Vagina (tissue), 2 donors: ENCODE measurements around the gene RSPH9. TPM values are rescaled to one million over a fixed set of nuclear protein-coding genes. Genes with fewer than 3 reads are reported as not detected.

Experiments
- DNase-seq, 2 donors: peaks; one replicate each; pipeline ENCODE4 v3.0.0-alpha.2; 2017; ENCODE audit errors: extremely low spot score in 2 of 2
- H3K27ac ChIP-seq: fragments of 200-600 bp; sonication (generic); one replicate; pipeline ENCODE4 v1.5.1; 2019
- H3K27me3 ChIP-seq: fragments of 200-600 bp; sonication (generic); one replicate; pipeline ENCODE4 v1.5.1; 2019
- H3K36me3 ChIP-seq, 2 donors: fragments of 200-600 bp; sonication (generic); one replicate each; pipeline ENCODE4 v1.5.1; 2017 to 2019
- H3K4me1 ChIP-seq: fragments of 200-600 bp; sonication (generic); one replicate; pipeline ENCODE4 v1.5.1; 2019
- H3K4me3 ChIP-seq, 2 donors: fragments of 200-600 bp; sonication (generic); 1 replicate in 1 of 2; 2 replicates in 1 of 2; pipeline ENCODE4 v1.5.1; 2016 to 2019
- H3K9me3 ChIP-seq: fragments of 200-600 bp; sonication (generic); one replicate; pipeline ENCODE4 v1.5.1; 2019
- POLR2A ChIP-seq, 2 donors: fragments of 450-650 bp; IDR thresholded peaks; one replicate each; pipeline ENCODE4 v1.6.1; 2017; ENCODE audit warnings: antibody characterized with exemption in 2 of 2, mild to moderate bottlenecking in 2 of 2, moderate library complexity in 2 of 2
- POLR2AphosphoS5 ChIP-seq, 2 donors: sonication (generic); formaldehyde crosslinking; IDR thresholded peaks; one replicate each; pipeline ENCODE4 v1.9.0; 2017; ENCODE audit warnings: antibody characterized with exemption in 2 of 2, mild to moderate bottlenecking in 2 of 2, low read depth in 1 of 2; ENCODE audit not compliant: insufficient read depth in 1 of 2
- intact Hi-C: fragments of 100-400 bp; cut with DNase I; formaldehyde crosslinking; loops from one replicate; pipeline ENCODE4 v1.15.1; 2023
- total RNA-seq: library from RNA; depleted of rRNA; stranded (reverse); fragments of >200 nt; gene quantifications from one replicate; pipeline ENCODE4 v1.2.3, GENCODE V29; 2016
- TF ChIP-seq, protein P1 (sequence below), 3 experiments: fragments of 450-650 bp in 2 of 3; fragments of 200-600 bp in 1 of 3; sonication (generic) in 1 of 3; IDR thresholded peaks; one replicate each; pipeline ENCODE4 v1.5.1; 2017 to 2019; ENCODE audit warnings: antibody characterized with exemption in 3 of 3, mild to moderate bottlenecking in 2 of 3, moderate library complexity in 2 of 3

The RSPH9 gene
- total RNA-seq, 1 donor from 2014 or later, result 0.74 TPM

DNA sequence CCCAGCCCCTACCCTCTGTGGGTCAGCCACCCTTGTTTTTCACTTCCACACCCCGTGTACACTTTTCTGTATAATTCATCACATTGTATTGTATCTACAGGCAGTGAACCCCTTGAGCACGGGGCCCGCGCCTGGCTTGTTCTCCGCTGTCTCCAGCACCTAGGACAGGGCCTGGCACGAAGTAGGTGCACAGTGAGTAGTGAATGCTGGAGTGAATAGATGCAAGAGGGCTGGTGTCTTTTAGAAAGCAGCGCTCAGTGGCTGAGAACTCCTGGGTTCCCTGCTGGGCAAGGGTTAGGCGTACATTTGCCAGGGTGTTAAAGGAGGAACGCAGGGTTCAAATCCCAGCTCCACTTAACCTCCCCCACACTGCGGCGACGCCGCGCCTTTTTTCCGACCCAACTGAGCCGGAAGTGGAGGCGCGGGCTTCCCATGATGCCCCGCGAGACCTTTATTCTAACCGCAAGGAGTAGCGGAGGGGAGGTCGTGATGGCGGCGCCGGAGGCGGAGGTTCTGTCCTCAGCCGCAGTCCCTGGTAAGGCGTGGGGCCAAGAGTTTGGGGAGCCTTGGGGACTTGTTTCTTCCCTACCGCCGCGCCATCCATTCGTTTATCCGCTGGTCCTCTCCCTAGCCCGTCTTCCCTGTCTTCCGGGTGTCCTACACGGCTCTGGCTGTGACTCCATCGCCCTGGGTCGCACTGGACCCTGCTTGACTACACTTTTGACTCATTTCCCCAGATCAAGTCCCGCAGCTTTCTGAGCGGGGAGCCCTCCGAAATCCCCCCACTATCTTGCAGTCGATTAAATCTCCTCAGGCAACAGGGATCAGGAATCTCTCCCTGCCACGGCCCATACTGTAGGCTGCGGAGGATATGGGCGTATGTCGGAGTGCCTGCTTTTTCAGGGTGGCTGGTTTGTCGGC lies 9.2 kb upstream of the RSPH9 start, which contains the start of gene MAD2L1BP:
MAD2L1BP (plus strand) TSS at position 454 of the 921 bp plus-strand sequence; CDS start at position 490, 36 bp downstream.
- TF ChIP-seq POLR2AphosphoS5 (IDR thresholded peaks at IDR 0.05; ENCODE audit: insufficient read depth in 1 of 2, low read depth in 1 of 2) (peak; percentile 86 to 92), POLR2A (IDR thresholded peaks at IDR 0.05) (peak in 1 of 2 donors; percentile 42)
- TF ChIP-seq, protein P1, sequence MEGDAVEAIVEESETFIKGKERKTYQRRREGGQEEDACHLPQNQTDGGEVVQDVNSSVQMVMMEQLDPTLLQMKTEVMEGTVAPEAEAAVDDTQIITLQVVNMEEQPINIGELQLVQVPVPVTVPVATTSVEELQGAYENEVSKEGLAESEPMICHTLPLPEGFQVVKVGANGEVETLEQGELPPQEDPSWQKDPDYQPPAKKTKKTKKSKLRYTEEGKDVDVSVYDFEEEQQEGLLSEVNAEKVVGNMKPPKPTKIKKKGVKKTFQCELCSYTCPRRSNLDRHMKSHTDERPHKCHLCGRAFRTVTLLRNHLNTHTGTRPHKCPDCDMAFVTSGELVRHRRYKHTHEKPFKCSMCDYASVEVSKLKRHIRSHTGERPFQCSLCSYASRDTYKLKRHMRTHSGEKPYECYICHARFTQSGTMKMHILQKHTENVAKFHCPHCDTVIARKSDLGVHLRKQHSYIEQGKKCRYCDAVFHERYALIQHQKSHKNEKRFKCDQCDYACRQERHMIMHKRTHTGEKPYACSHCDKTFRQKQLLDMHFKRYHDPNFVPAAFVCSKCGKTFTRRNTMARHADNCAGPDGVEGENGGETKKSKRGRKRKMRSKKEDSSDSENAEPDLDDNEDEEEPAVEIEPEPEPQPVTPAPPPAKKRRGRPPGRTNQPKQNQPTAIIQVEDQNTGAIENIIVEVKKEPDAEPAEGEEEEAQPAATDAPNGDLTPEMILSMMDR (IDR thresholded peaks at IDR 0.05), result no peak
- Histone ChIP-seq H3K27me3 (no peaks in the 10 kb centered on the region), H3K4me1 (peaks cover 45% of the 10 kb centered on the region), H3K27ac (peak within 1 kb of the TSS; percentile 74), H3K4me3 (peak within 1 kb of the TSS; percentile 78 to 88), H3K36me3 (peaks cover 0 to 28% of the 10 kb centered on the region in 2 donors), H3K9me3 (no peaks in the 10 kb centered on the region)
- no peak for DNase-seq
- intact Hi-C loops, result no loop called here

- peaks cover 45% of the 10 kb centered on the region for H3K4me1 ChIP-seq
- H3K27me3 ChIP-seq, result no peaks in the 10 kb centered on the region
- H3K9me3 ChIP-seq, result no peaks in the 10 kb centered on the region
- DNase-seq, result no peak
- H3K4me3 ChIP-seq, result peak overlapping the region; percentile 78 to 88
- TF ChIP-seq POLR2A (IDR thresholded peaks at IDR 0.05), result no peak
- TF ChIP-seq, protein P1 (IDR thresholded peaks at IDR 0.05), result no peak
- no peak for TF ChIP-seq POLR2AphosphoS5 (IDR thresholded peaks at IDR 0.05; ENCODE audit: insufficient read depth in 1 of 2, low read depth in 1 of 2)
- peaks cover 0 to 34% of the 10 kb centered on the region in 2 donors for H3K36me3 ChIP-seq
- H3K27ac ChIP-seq, result peak overlapping the region; percentile 74
- intact Hi-C loops, result no loop called here
Measured at GRCh38 chr6:43636308-43636659, 8.6 kb upstream of the RSPH9 start.

DNA sequence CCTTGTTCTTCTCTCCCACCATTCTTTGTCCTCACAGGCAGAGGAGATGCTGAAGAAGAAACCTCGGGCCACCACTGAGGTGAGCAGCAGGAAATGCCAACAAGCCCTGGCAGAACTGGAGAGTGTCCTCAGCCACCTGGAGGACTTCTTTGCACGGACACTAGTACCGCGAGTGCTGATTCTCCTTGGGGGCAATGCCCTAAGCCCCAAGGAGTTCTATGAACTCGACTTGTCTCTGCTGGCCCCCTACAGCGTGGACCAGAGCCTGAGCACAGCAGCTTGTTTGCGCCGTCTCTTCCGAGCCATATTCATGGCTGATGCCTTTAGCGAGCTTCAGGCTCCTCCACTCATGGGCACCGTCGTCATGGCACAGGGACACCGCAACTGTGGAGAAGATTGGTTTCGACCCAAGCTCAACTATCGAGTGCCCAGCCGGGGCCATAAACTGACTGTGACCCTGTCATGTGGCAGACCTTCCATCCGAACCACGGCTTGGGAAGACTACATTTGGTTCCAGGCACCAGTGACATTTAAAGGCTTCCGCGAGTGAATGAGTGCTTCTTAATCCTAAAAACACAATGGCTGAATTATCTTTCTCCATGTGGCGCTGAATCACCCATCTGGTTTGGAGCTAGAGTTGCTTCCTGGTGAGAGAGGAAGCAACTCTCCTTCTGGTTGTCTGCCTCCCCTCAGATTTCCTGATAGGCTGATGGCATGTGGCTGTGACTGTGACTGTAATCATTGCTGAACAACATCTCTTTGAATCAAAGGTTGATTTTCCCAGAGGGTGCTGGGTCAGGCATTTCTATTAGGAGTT lies 4.6 kb upstream of the RSPH9 start:
- H3K4me3 ChIP-seq, result no peak overlapping the region
- H3K4me1 ChIP-seq, result peaks cover 41% of the 10 kb centered on the region
- intact Hi-C loops, result no loop called here
- peaks cover 0 to 38% of the 10 kb centered on the region in 2 donors for H3K36me3 ChIP-seq
- H3K9me3 ChIP-seq, result no peaks in the 10 kb centered on the region
- no peak overlapping the region for H3K27ac ChIP-seq
- TF ChIP-seq, protein P1 (IDR thresholded peaks at IDR 0.05), result no peak
- H3K27me3 ChIP-seq, result no peaks in the 10 kb centered on the region
- no peak for DNase-seq

DNA sequence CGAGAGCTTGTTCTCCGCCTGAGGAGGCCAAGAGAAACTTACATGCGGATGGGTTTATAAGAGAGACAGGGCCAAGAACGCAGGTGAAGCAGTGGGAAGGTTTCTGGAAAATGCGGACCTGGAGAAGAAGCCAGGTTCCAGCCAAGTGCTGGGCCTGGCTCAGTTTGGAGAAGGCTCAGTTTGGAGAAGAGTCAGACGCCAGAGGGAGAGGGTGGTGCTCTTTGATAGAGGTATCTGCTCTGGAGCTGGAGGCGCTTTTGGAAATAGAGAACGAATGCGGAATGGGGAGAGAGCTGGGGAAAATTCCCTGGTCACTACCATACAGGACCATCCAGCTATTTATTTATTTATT lies 753 bp downstream of the RSPH9 start:
- Histone ChIP-seq H3K4me3 (peak overlapping the region; percentile 54 to 57), H3K27ac (peak overlapping the region; percentile 69), H3K9me3 (no peaks in the 10 kb centered on the region), H3K27me3 (no peaks in the 10 kb centered on the region), H3K36me3 (peaks cover 0 to 11% of the 10 kb centered on the region in 2 donors), H3K4me1 (peaks cover 7% of the 10 kb centered on the region)
- intact Hi-C loops, result no loop called here
- DNase-seq, result no peak
- TF ChIP-seq, protein P1 (IDR thresholded peaks at IDR 0.05), result no peak
- TF ChIP-seq POLR2AphosphoS5 (IDR thresholded peaks at IDR 0.05; ENCODE audit: insufficient read depth in 1 of 2, low read depth in 1 of 2) (no peak), POLR2A (IDR thresholded peaks at IDR 0.05) (no peak)
